ENCODE data around the gene ECT2. TPM values are rescaled to one million over a fixed set of nuclear protein-coding genes. Genes with fewer than 3 reads are reported as not detected.

ECT2 gene
- total and polyA plus RNA-seq, 5 donors from 2014 or later = 1.1 to 2.9 (median 2.6) TPM

DNA sequence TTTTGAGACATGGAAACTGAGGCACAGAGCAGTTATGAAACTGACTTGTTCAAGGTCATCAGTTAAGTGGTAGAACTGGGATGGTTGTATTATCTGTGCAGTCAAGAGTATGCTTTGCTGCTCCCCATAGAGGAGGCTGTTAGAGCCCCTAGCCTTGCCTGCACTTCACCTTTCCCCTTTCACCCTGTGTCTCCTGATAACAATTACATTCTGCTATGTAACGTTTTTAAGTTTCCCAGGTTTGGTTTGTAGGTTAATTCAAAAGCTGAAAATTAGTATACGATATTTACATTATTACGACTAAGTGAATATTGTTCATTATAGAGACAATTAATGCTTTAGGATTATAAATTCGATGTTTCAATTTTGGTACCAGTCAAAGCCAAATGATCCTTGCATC lies 89.9 kb downstream of the ECT2 start:
- Mint-ChIP-seq H3K36me3 (no peaks in the 10 kb centered on the region), H3K4me3 (no peak overlapping the region), H3K9me3 (peaks cover 0 to 7% (median 0%) of the 10 kb centered on the region in 7 donors), H3K27ac (no peak overlapping the region), H3K4me1 (no peaks in the 10 kb centered on the region), H3K27me3 (peaks cover 4% of the 10 kb centered on the region)
- DNase-seq = no peak
- Histone ChIP-seq H3K4me3 (ENCODE audit: low read depth, low read length) (no peak overlapping the region), H3K9me3 (ENCODE audit: control insufficient read depth in 2 of 2, low read length in 2 of 2) (no peaks in the 10 kb centered on the region), H3K4me1 (ENCODE audit: control insufficient read depth, insufficient read depth, low read length, poor library complexity, severe bottlenecking) (no peaks in the 10 kb centered on the region), H3K27me3 (ENCODE audit: control insufficient read depth, insufficient read depth, low read length) (no peaks in the 10 kb centered on the region), H3K27ac (ENCODE audit: insufficient read depth, low read length, poor library complexity, severe bottlenecking) (no peak overlapping the region), H3K36me3 (ENCODE audit: control insufficient read depth, insufficient read depth, low read length) (no peaks in the 10 kb centered on the region)
- no peak for ATAC-seq (ENCODE audit: low read depth in 2 of 2)

DNA sequence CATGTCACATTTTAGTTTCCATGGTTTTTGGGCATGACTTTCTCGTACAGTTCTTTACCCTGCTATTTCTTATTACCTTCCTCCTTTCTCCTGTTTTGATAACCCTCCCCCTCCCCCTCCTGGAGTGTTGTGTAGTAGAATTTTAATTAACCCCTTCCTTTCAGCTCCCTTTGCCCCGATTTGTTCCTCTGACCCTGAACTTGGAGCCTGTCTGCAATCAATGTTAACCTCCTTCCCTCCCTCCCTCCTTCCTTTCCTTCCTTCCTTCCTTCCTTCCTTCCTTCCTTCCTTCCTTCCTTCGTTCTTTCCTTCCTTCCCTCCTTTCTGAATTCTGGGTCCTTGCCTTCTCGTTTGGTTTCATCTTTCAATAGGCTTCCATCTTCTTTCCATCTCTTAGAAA lies 90.4 kb downstream of the ECT2 start:
- H3K36me3 ChIP-seq (ENCODE audit: control insufficient read depth, insufficient read depth, low read length) = no peaks in the 10 kb centered on the region
- DNase-seq = no peak
- Mint-ChIP-seq H3K27me3 (peaks cover 4% of the 10 kb centered on the region), H3K9me3 (peaks cover 0 to 7% (median 0%) of the 10 kb centered on the region in 7 donors), H3K27ac (no peak overlapping the region), H3K4me3 (no peak overlapping the region), H3K4me1 (no peaks in the 10 kb centered on the region), H3K36me3 (no peaks in the 10 kb centered on the region)
- H3K4me3 ChIP-seq (ENCODE audit: low read depth, low read length) = no peak overlapping the region
- H3K27ac ChIP-seq (ENCODE audit: insufficient read depth, low read length, poor library complexity, severe bottlenecking) = no peak overlapping the region
- no peaks in the 10 kb centered on the region for H3K27me3 ChIP-seq (ENCODE audit: control insufficient read depth, insufficient read depth, low read length)
- no peaks in the 10 kb centered on the region for H3K9me3 ChIP-seq (ENCODE audit: control insufficient read depth in 2 of 2, low read length in 2 of 2)
- no peak for ATAC-seq (ENCODE audit: low read depth in 2 of 2)
- H3K4me1 ChIP-seq (ENCODE audit: control insufficient read depth, insufficient read depth, low read length, poor library complexity, severe bottlenecking) = no peaks in the 10 kb centered on the region

DNA sequence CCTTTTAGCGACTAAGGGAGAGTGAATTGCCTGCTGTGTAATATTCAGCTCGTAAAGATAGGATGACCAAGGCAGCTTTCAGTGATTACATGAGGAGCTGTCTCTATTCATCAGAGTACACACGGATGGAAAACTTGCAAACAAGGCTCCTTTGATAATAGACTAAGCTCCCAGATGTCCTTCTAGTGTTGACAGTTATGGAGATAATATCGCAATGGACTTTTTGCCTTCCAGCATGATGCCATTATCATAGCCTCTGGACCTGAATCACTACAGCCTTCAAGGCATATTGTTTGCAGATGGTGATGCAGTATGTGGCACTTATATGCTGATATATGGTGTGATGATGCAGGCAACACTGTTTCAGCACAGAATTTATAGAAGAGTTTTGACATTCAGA lies 93.9 kb downstream of the ECT2 start:
- Mint-ChIP-seq H3K9me3 (peaks cover 0 to 7% (median 0%) of the 10 kb centered on the region in 7 donors), H3K36me3 (no peaks in the 10 kb centered on the region), H3K27ac (no peak overlapping the region), H3K27me3 (peaks cover 8% of the 10 kb centered on the region), H3K4me3 (no peak overlapping the region), H3K4me1 (no peaks in the 10 kb centered on the region)
- Histone ChIP-seq H3K27me3 (ENCODE audit: control insufficient read depth, insufficient read depth, low read length) (no peaks in the 10 kb centered on the region), H3K9me3 (ENCODE audit: control insufficient read depth in 2 of 2, low read length in 2 of 2) (no peaks in the 10 kb centered on the region), H3K4me1 (ENCODE audit: control insufficient read depth, insufficient read depth, low read length, poor library complexity, severe bottlenecking) (no peaks in the 10 kb centered on the region), H3K36me3 (ENCODE audit: control insufficient read depth, insufficient read depth, low read length) (no peaks in the 10 kb centered on the region), H3K27ac (ENCODE audit: insufficient read depth, low read length, poor library complexity, severe bottlenecking) (no peak overlapping the region), H3K4me3 (ENCODE audit: low read depth, low read length) (no peak overlapping the region)
- DNase-seq (no peak), ATAC-seq (ENCODE audit: low read depth in 2 of 2) (no peak)

DNA sequence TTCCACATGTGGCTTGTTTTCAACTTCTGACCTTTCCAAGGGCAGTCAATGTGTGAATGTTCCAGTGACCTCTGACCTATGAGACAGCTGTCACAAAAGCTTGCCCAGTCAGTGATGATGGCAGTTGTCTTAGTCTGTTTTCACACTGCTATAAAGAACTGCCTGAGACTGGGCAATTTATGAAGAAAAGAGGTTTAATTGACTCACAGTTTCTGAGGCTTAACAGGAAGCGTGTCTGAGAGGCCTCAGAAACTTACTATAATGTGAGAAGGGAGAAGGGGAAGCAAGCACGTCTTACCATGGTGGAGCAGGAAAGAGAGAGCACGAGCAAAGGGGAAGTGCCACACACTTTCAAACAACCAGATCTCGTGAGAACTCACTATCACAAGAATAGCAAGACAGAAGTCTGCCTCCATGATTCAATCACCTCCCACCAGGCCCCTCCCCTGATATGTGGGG lies 95.6 kb downstream of the ECT2 start:
- Mint-ChIP-seq H3K9me3 (peaks cover 0 to 6% (median 0%) of the 10 kb centered on the region in 7 donors), H3K4me1 (no peaks in the 10 kb centered on the region), H3K27me3 (peaks cover 12% of the 10 kb centered on the region), H3K36me3 (no peaks in the 10 kb centered on the region), H3K4me3 (no peak overlapping the region), H3K27ac (no peak overlapping the region)
- no peaks in the 10 kb centered on the region for H3K9me3 ChIP-seq (ENCODE audit: control insufficient read depth in 2 of 2, low read length in 2 of 2)
- H3K27ac ChIP-seq (ENCODE audit: insufficient read depth, low read length, poor library complexity, severe bottlenecking) = no peak overlapping the region
- ATAC-seq (ENCODE audit: low read depth in 2 of 2) (no peak), DNase-seq (no peak)
- no peak overlapping the region for H3K4me3 ChIP-seq (ENCODE audit: low read depth, low read length)
- H3K27me3 ChIP-seq (ENCODE audit: control insufficient read depth, insufficient read depth, low read length) = no peaks in the 10 kb centered on the region
- H3K4me1 ChIP-seq (ENCODE audit: control insufficient read depth, insufficient read depth, low read length, poor library complexity, severe bottlenecking) = no peaks in the 10 kb centered on the region
- H3K36me3 ChIP-seq (ENCODE audit: control insufficient read depth, insufficient read depth, low read length) = no peaks in the 10 kb centered on the region

DNA sequence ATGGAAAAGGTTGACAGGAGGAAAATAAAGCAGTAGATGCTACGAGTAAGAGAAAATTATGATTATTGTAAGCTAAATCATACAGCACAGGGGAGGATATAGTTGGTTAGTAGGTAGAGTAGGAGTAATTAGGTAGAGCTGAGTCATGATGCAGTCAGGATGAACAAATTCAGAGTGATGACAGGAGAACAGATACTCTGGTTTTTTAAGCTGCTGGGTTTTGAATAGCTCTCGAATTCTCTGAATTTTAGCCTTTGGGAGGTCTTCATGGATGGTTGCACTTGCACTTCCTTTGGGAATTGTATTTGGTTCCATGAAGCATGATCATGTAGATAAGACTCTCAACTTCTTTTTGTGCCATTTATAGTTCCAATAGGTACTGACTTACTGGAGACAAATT lies 96.2 kb downstream of the ECT2 start:
- Mint-ChIP-seq H3K27ac (no peak overlapping the region), H3K4me1 (no peaks in the 10 kb centered on the region), H3K9me3 (peaks cover 0 to 2% (median 0%) of the 10 kb centered on the region in 7 donors), H3K4me3 (no peak overlapping the region), H3K36me3 (no peaks in the 10 kb centered on the region), H3K27me3 (peaks cover 10% of the 10 kb centered on the region)
- no peaks in the 10 kb centered on the region for H3K4me1 ChIP-seq (ENCODE audit: control insufficient read depth, insufficient read depth, low read length, poor library complexity, severe bottlenecking)
- DNase-seq = no peak
- no peak for ATAC-seq (ENCODE audit: low read depth in 2 of 2)
- H3K27ac ChIP-seq (ENCODE audit: insufficient read depth, low read length, poor library complexity, severe bottlenecking) = no peak overlapping the region
- H3K9me3 ChIP-seq (ENCODE audit: control insufficient read depth in 2 of 2, low read length in 2 of 2) = no peaks in the 10 kb centered on the region
- no peaks in the 10 kb centered on the region for H3K27me3 ChIP-seq (ENCODE audit: control insufficient read depth, insufficient read depth, low read length)
- no peaks in the 10 kb centered on the region for H3K36me3 ChIP-seq (ENCODE audit: control insufficient read depth, insufficient read depth, low read length)
- no peak overlapping the region for H3K4me3 ChIP-seq (ENCODE audit: low read depth, low read length)

DNA sequence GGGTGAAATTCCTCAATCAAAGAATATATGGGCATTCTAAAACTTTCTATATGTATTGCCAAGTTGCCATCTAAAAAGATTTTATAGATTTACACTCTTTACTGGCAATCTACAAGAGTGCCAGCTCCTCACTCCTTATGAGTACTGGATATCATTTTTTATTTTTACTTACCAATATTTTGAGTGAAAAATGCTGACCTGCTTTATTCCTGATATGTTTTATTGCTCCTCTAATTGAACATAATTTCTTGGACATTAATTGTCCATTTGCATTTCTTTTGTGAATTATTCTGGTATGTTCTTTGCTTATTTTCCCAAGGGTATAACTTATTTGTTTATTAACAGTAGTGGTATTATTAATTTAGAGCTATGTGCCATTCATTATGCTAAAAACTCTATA lies 96.8 kb downstream of the ECT2 start:
- Histone ChIP-seq H3K27ac (ENCODE audit: insufficient read depth, low read length, poor library complexity, severe bottlenecking) (no peak overlapping the region), H3K4me1 (ENCODE audit: control insufficient read depth, insufficient read depth, low read length, poor library complexity, severe bottlenecking) (no peaks in the 10 kb centered on the region), H3K9me3 (ENCODE audit: control insufficient read depth in 2 of 2, low read length in 2 of 2) (no peaks in the 10 kb centered on the region), H3K4me3 (ENCODE audit: low read depth, low read length) (no peak overlapping the region), H3K36me3 (ENCODE audit: control insufficient read depth, insufficient read depth, low read length) (no peaks in the 10 kb centered on the region), H3K27me3 (ENCODE audit: control insufficient read depth, insufficient read depth, low read length) (no peaks in the 10 kb centered on the region)
- H3K9me3 Mint-ChIP-seq = peaks cover 0 to 2% (median 0%) of the 10 kb centered on the region in 7 donors
- no peak overlapping the region for H3K27ac Mint-ChIP-seq
- H3K4me1 Mint-ChIP-seq = no peaks in the 10 kb centered on the region
- H3K4me3 Mint-ChIP-seq = no peak overlapping the region
- DNase-seq (no peak), ATAC-seq (ENCODE audit: low read depth in 2 of 2) (no peak)
- no peaks in the 10 kb centered on the region for H3K36me3 Mint-ChIP-seq
- H3K27me3 Mint-ChIP-seq = peaks cover 10% of the 10 kb centered on the region

DNA sequence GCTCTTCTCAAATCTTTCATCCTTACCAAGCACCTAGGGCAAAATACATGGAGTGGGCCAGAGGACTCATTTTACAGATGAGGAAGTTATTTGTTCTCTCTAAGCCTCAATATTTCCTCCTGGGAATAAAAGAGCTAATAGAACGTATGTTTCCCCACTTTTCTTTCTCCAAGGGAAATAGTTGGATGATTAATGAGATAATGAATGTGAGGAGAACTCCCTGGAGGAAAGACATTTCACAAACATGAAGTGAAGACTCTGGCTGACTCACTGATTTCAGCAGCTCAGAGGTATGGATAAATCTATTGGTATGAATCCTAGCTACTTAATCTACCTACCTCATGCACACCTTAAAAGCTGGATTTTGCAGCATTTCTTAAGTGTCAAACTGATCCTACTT lies 98.4 kb downstream of the ECT2 start:
- H3K36me3 ChIP-seq (ENCODE audit: control insufficient read depth, insufficient read depth, low read length) = no peaks in the 10 kb centered on the region
- Mint-ChIP-seq H3K36me3 (no peaks in the 10 kb centered on the region), H3K4me1 (no peaks in the 10 kb centered on the region), H3K27ac (peak overlapping the region in 1 of 3 donors; percentile 45), H3K4me3 (no peak overlapping the region), H3K27me3 (peaks cover 10% of the 10 kb centered on the region), H3K9me3 (peaks cover 0 to 2% (median 0%) of the 10 kb centered on the region in 7 donors)
- no peak overlapping the region for H3K27ac ChIP-seq (ENCODE audit: insufficient read depth, low read length, poor library complexity, severe bottlenecking)
- H3K9me3 ChIP-seq (ENCODE audit: control insufficient read depth in 2 of 2, low read length in 2 of 2) = no peaks in the 10 kb centered on the region
- no peaks in the 10 kb centered on the region for H3K27me3 ChIP-seq (ENCODE audit: control insufficient read depth, insufficient read depth, low read length)
- no peak overlapping the region for H3K4me3 ChIP-seq (ENCODE audit: low read depth, low read length)
- no peak for DNase-seq
- no peak for ATAC-seq (ENCODE audit: low read depth in 2 of 2)
- no peaks in the 10 kb centered on the region for H3K4me1 ChIP-seq (ENCODE audit: control insufficient read depth, insufficient read depth, low read length, poor library complexity, severe bottlenecking)

DNA sequence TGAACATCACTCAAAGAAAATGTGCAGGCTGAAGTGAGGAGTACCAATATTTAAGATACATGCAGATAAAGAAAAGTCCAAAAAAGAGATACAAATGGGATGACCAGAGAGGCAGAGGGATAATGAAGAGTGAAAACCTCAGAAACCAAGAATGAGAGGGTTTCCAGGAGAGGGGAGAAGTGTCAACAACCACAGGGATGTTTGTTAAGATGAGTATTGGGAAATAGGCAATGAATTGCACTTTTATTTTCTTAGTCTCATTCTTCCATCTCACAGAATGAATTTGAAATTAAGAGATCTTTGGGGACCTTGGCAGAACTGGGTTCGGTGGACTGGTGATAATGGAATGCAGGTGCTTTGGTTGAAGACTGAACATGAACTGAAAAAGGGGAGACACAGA lies 102.5 kb downstream of the ECT2 start:
- Histone ChIP-seq H3K4me1 (ENCODE audit: control insufficient read depth, insufficient read depth, low read length, poor library complexity, severe bottlenecking) (no peaks in the 10 kb centered on the region), H3K27ac (ENCODE audit: insufficient read depth, low read length, poor library complexity, severe bottlenecking) (no peak overlapping the region), H3K4me3 (ENCODE audit: low read depth, low read length) (no peak overlapping the region), H3K9me3 (ENCODE audit: control insufficient read depth in 2 of 2, low read length in 2 of 2) (no peaks in the 10 kb centered on the region), H3K27me3 (ENCODE audit: control insufficient read depth, insufficient read depth, low read length) (no peaks in the 10 kb centered on the region), H3K36me3 (ENCODE audit: control insufficient read depth, insufficient read depth, low read length) (no peaks in the 10 kb centered on the region)
- no peaks in the 10 kb centered on the region for H3K36me3 Mint-ChIP-seq
- ATAC-seq (ENCODE audit: low read depth in 2 of 2) (no peak), DNase-seq (no peak)
- peaks cover 6% of the 10 kb centered on the region for H3K27me3 Mint-ChIP-seq
- H3K27ac Mint-ChIP-seq = no peak overlapping the region
- H3K9me3 Mint-ChIP-seq = no peaks in the 10 kb centered on the region
- no peak overlapping the region for H3K4me3 Mint-ChIP-seq
- no peaks in the 10 kb centered on the region for H3K4me1 Mint-ChIP-seq
